K562 (cell line): ENCODE data around the gene POTEF. TPM values are rescaled to one million over a fixed set of nuclear protein-coding genes. Genes with fewer than 3 reads are reported as not detected.
"Not testable (repeated sequence)": the region's sequence is repeated elsewhere in the genome, so short reads cannot be mapped to it uniquely, and the experiment has no call there.

Experiments
- ATAC-seq: fragments of 200-7000 bp; cut with Tn5 transposase; 3 replicates; pipeline ENCODE4 v1.9.1; 2020; ENCODE audit warnings: moderate library complexity
- BruUV-seq: library from RNA; stranded (reverse); fragments of 400-500 nt; replicated peaks from 2 replicates; lab custom pipeline; 2021; lab: Mats Ljungman, UMichigan
- CTCF ChIA-PET: fragments of 300-600 bp; formaldehyde crosslinking; extraction: SDS; loops from one replicate; lab custom pipeline; 2021; ENCODE audit warnings: low intra/inter-chr PET ratio; lab: Yijun Ruan, JAX
- POLR2A ChIA-PET: fragments of 300-600, 350-650 bp; sonication (Branson Sonifier 250); formaldehyde crosslinking; extraction: SDS; loops from one replicate; lab custom pipeline; 2021; ENCODE audit warnings: antibody characterized with exemption, inconsistent platforms; lab: Yijun Ruan, JAX
- DNase-seq, 4 experiments: peaks; one replicate each; pipeline versions ENCODE4 v3.0.0 to v3.0.0-alpha.2; 2011 to 2018; ENCODE audit warnings: low spot score in 3 of 4, mixed read lengths in 3 of 4; ENCODE audit errors: extremely low read depth in 1 of 4
- FAIRE-seq: peaks from 2 replicates; lab custom pipeline; 2011; peaks lifted over from hg19 to GRCh38; lab: Jason Lieb, UNC
- H2AFZ ChIP-seq: 2 replicates; pipeline ENCODE4 v1.6.0; 2011; ENCODE audit warnings: low read depth, low read length, control low read depth, inconsistent platforms
- H3K27ac ChIP-seq: fragments of 200-600 bp; 3 replicates; pipeline ENCODE4 v1.8.0; 2011; ENCODE audit warnings: low read depth, mild to moderate bottlenecking, control low read depth, inconsistent platforms, low read length, moderate library complexity, mixed read lengths; ENCODE audit errors: extremely low read depth
- H3K27me3 ChIP-seq, 2 experiments: fragments of 300-600 bp in 1 of 2; 2 replicates in 1 of 2; 3 replicates in 1 of 2; pipeline versions ENCODE4 v1.6.0 to v1.8.0; 2011; ENCODE audit warnings: inconsistent platforms in 2 of 2, low read length in 2 of 2, mild to moderate bottlenecking in 1 of 2, mixed read lengths in 1 of 2, moderate library complexity in 1 of 2; ENCODE audit not compliant: control insufficient read depth in 2 of 2, insufficient read depth in 2 of 2
- H3K36me3 ChIP-seq: fragments of 300-600 bp; 3 replicates; pipeline ENCODE4 v1.8.0; 2011; ENCODE audit warnings: mild to moderate bottlenecking, low read length, inconsistent platforms; ENCODE audit not compliant: control insufficient read depth, insufficient read depth
- H3K4me1 ChIP-seq, 2 experiments: fragments of 200-600 bp in 1 of 2; replicated peaks in 1 of 2; 2 replicates in 1 of 2; 3 replicates in 1 of 2; pipeline versions ENCODE4 v1.5.1 to v1.8.0; 2011; ENCODE audit warnings: inconsistent platforms in 2 of 2, low read length in 2 of 2, mild to moderate bottlenecking in 1 of 2, mixed read lengths in 1 of 2, moderate library complexity in 1 of 2; ENCODE audit not compliant: control insufficient read depth in 2 of 2, insufficient read depth in 2 of 2
- H3K4me2 ChIP-seq: 2 replicates; pipeline ENCODE4 v1.6.1; 2011; ENCODE audit warnings: low read length, control low read depth, inconsistent platforms, mixed read lengths; ENCODE audit not compliant: insufficient read depth
- H3K4me3 ChIP-seq: fragments of 200-600 bp; sonication (generic), shearing (Covaris generic); 2 replicates; pipeline ENCODE4 v1.5.1; 2016; ENCODE audit warnings: control low read depth, inconsistent platforms
- H3K79me2 ChIP-seq: fragments of 200-600 bp; 3 replicates; pipeline ENCODE4 v1.8.0; 2011; ENCODE audit warnings: low read length, inconsistent platforms; ENCODE audit not compliant: control insufficient read depth, insufficient read depth
- H3K9ac ChIP-seq, 2 experiments: 2 replicates each; pipeline versions ENCODE4 v1.6.0 to v1.6.1; 2011; ENCODE audit warnings: low read depth in 2 of 2, low read length in 2 of 2, control low read depth in 1 of 2, inconsistent platforms in 1 of 2, mild to moderate bottlenecking in 1 of 2, mixed read lengths in 1 of 2; ENCODE audit not compliant: insufficient read depth in 1 of 2
- H3K9me1 ChIP-seq: one replicate; pipeline ENCODE4 v1.6.0; 2011; ENCODE audit warnings: inconsistent platforms, mild to moderate bottlenecking, low read length, moderate library complexity; ENCODE audit not compliant: control insufficient read depth, insufficient read depth
- H3K9me3 ChIP-seq: replicated peaks from 2 replicates; pipeline ENCODE4 v1.5.1; 2011; ENCODE audit warnings: low read depth, low read length, inconsistent platforms; ENCODE audit not compliant: control insufficient read depth, insufficient read depth
- H4K20me1 ChIP-seq: replicated peaks from 2 replicates; pipeline ENCODE4 v1.6.1; 2011; ENCODE audit warnings: low read length, inconsistent platforms, mixed read lengths; ENCODE audit not compliant: control insufficient read depth, insufficient read depth
- CC2D1A ChIP-seq: fragments of 450-650 bp; IDR thresholded peaks from 2 replicates; pipeline ENCODE4 v1.6.1; 2017; ENCODE audit warnings: mild to moderate bottlenecking
- CTCF ChIP-seq, 3 experiments: IDR thresholded peaks in 2 of 3; conservative IDR thresholded peaks in 1 of 3; 2 replicates each; pipeline ENCODE4 v1.5.1; 2011 to 2012; ENCODE audit warnings: low read length in 3 of 3, mild to moderate bottlenecking in 3 of 3, control low read depth in 2 of 3, improper control_type of control experiment in 1 of 3, inconsistent platforms in 1 of 3, low read depth in 1 of 3, mixed read lengths in 1 of 3, moderate library complexity in 1 of 3; ENCODE audit not compliant: insufficient read depth in 2 of 3
- DACH1 ChIP-seq: fragments of 450-650 bp; IDR thresholded peaks from 2 replicates; pipeline ENCODE4 v1.6.1; 2018; ENCODE audit not compliant: partially characterized antibody
- DPF2 ChIP-seq: fragments of 450-650 bp; IDR thresholded peaks from 2 replicates; pipeline ENCODE4 v1.6.1; 2016
- ELF1 ChIP-seq: fragments of 200-800 bp; sonication (Bioruptor generic); IDR thresholded peaks from 2 replicates; pipeline ENCODE4 v1.6.1; 2016; ENCODE audit warnings: missing genetic modification characterization, missing compliant biosample characterization
- FOXK2 ChIP-seq, 2 experiments: fragments of 450-650 bp; IDR thresholded peaks in 1 of 2; conservative IDR thresholded peaks in 1 of 2; 2 replicates each; pipeline ENCODE4 v1.6.1; 2016; ENCODE audit warnings: low read depth in 2 of 2, mild to moderate bottlenecking in 1 of 2
- GATAD2A ChIP-seq: fragments of 450-650 bp; IDR thresholded peaks from 2 replicates; pipeline ENCODE4 v1.6.1; 2017
- MNT ChIP-seq, 2 experiments: fragments of 450-650 bp; conservative IDR thresholded peaks; 2 replicates each; pipeline ENCODE4 v1.6.1; 2017; ENCODE audit warnings: mild to moderate bottlenecking in 2 of 2, moderate library complexity in 2 of 2
- MYC ChIP-seq, 2 experiments: fragments of 250-450 bp in 1 of 2; sonication (Bioruptor Pico) in 1 of 2; IDR thresholded peaks; 2 replicates each; pipeline versions ENCODE4 v1.5.1 to v1.6.1; 2012 to 2021; ENCODE audit warnings: low read depth in 2 of 2, borderline replicate concordance in 1 of 2, improper control_type of control experiment in 1 of 2, low read length in 1 of 2, mild to moderate bottlenecking in 1 of 2, moderate library complexity in 1 of 2
- PHF20 ChIP-seq: fragments of 450-650 bp; IDR thresholded peaks from 2 replicates; pipeline ENCODE4 v1.6.1; 2018; ENCODE audit not compliant: partially characterized antibody
- PKNOX1 ChIP-seq: fragments of 450-650 bp; IDR thresholded peaks from 2 replicates; pipeline ENCODE4 v1.6.1; 2016
- POLR2G ChIP-seq: fragments of 200-400 bp; formaldehyde crosslinking; IDR thresholded peaks from 2 replicates; pipeline ENCODE4 v1.6.1; 2017; ENCODE audit warnings: low read depth, mild to moderate bottlenecking, antibody characterized with exemption, low read length, moderate library complexity
- RAD21 ChIP-seq, 2 experiments: fragments of 250-450 bp in 1 of 2; fragments of 450-650 bp in 1 of 2; sonication (Bioruptor Pico) in 1 of 2; formaldehyde crosslinking in 1 of 2; IDR thresholded peaks in 1 of 2; conservative IDR thresholded peaks in 1 of 2; 2 replicates each; pipeline versions ENCODE4 v1.4.0 to v1.8.0; 2020 to 2022; ENCODE audit warnings: mild to moderate bottlenecking in 2 of 2, moderate library complexity in 1 of 2
- SMARCA4 ChIP-seq: fragments of 450-650 bp; IDR thresholded peaks from 2 replicates; pipeline ENCODE4 v1.6.1; 2016
- SMARCE1 ChIP-seq: fragments of 450-650 bp; IDR thresholded peaks from 2 replicates; pipeline ENCODE4 v1.7.1; 2016; ENCODE audit warnings: mild to moderate bottlenecking
- ZKSCAN1 ChIP-seq: fragments of 150-350 bp; IDR thresholded peaks from 2 replicates; pipeline ENCODE4 v1.6.1; 2016; ENCODE audit warnings: low read depth, low read length
- WGBS: fragments of 100-300 bp; shearing (Covaris generic); methylation state at CpG from one replicate; pipeline ENCODE4 v1.1.6; 2016; ENCODE audit warnings: low coverage, mixed read lengths; ENCODE audit not compliant: insufficient coverage; ENCODE audit errors: missing lambda C conversion rate; 5-methylcytosine and 5-hydroxymethylcytosine counted together
- in situ Hi-C: fragments of 300-500 bp; cut with MboI; formaldehyde crosslinking; loops from 4 replicates; pipeline ENCODE4 v1.15.0; 2018; ENCODE audit warnings: inconsistent platforms, mixed read lengths
- intact Hi-C: fragments of 100-400 bp; cut with micrococcal nuclease; formaldehyde crosslinking; loops from 2 replicates; pipeline ENCODE4 v1.14.2; 2022
- polyA plus RNA-seq, 8 experiments: library from polyadenylated mRNA; depleted of rRNA in 4 of 8; stranded (reverse) in 5 of 8; unstranded in 3 of 8; fragments of >200 nt; fragmentation: Nextera tagmentation in 2 of 8; fragmentation: Illumina TruSeq in 1 of 8; extraction: Ambion mirVana in 2 of 8; extraction: Trizol in 1 of 8; gene quantifications; 2 replicates each; pipeline versions ENCODE4 v1.2.1 to v1.2.3, GENCODE V29; 2011 to 2014; ENCODE audit warnings: inconsistent platforms in 1 of 8, missing spikeins in 1 of 8
- total RNA-seq, 7 experiments: library from RNA; depleted of rRNA in 6 of 7; stranded (reverse); fragments of >200 nt in 6 of 7; fragmentation: Illumina TruSeq in 2 of 7; extraction: Trizol in 2 of 7; gene quantifications; 2 replicates each; pipeline versions ENCODE4 v1.2.1 to v1.2.3, GENCODE V29; 2011 to 2021; ENCODE audit warnings: low replicate concordance in 1 of 7

POTEF gene
- total and polyA plus RNA-seq, 9 of the 15 experiments (the other 6 are each of a cell fraction or from before 2014, with no cell fraction given): 0.04 to 2.2 (median 0.27) TPM; not detected in 1

GRCh38 chr2:130160838-130161705 is 32.0 kb upstream of the POTEF start:
- H3K9me3 ChIP-seq; BruUV-seq; H3K4me3 ChIP-seq; in situ Hi-C loops; CTCF ChIA-PET; H2AFZ ChIP-seq; H3K9me1 ChIP-seq; H4K20me1 ChIP-seq; H3K79me2 ChIP-seq; H3K27me3 ChIP-seq; intact Hi-C loops; TF ChIP-seq MYC (CRISPR knock-in tag; IDR thresholded peaks at IDR 0.05; ENCODE audit: borderline replicate concordance, low read depth): not testable (repeated sequence)
- Histone ChIP-seq H3K27ac (peak overlapping the region; percentile 49; the same call in 1 of the 3 replicates), H3K36me3 (peaks cover 60% of the 10 kb centered on the region), H3K4me2 (peak overlapping the region; percentile 18; the same call in 1 of the 2 replicates), H3K9ac (peak overlapping the region; percentile 30 to 76; a peak in 3 of 4 replicates), H3K4me1 (peaks cover 0 to 38% of the 10 kb centered on the region in 2 experiments; a peak in 3 of 5 replicates)
- DNase-seq (peak; percentile 38 to 73 (median 58)), FAIRE-seq (peak; percentile 93), ATAC-seq (peak; percentile 92)
- WGBS: 17% methylated on average over 7 of the region's 25 CpGs
- POLR2A ChIA-PET: interaction anchor here (0.6 kb wide), 1 partner anchor 20 kb away, joined by 3 read pairs; the partner anchor contains the start of gene SMPD4
- TF ChIP-seq CTCF (IDR thresholded peaks at IDR 0.05 in 2 of 3, conservative IDR thresholded peaks at IDR 0.05 in 1 of 3; ENCODE audit: insufficient read depth in 2 of 3, low read depth in 1 of 3, low read length in 3 of 3) (peak; percentile 30 to 48 (median 43); a peak in 3 of 6 replicates), DPF2 (peak; percentile 64; the same call in 1 of the 2 replicates), GATAD2A (peak; percentile 48; the same call in 1 of the 2 replicates), MYC (IDR thresholded peaks at IDR 0.05; ENCODE audit: low read depth, low read length) (0 out of 2 replicates have a peak, but pooled peaks have one; percentile 17), RAD21 (CRISPR knock-in tag; conservative IDR thresholded peaks at IDR 0.05 in 1 of 2, IDR thresholded peaks at IDR 0.05 in 1 of 2) (peak in 1 of 2 experiments; percentile 53; a peak in 2 of 4 replicates), CC2D1A (peak; percentile 63; the same call in 1 of the 2 replicates), DACH1 (peak; percentile 34), FOXK2 (conservative IDR thresholded peaks at IDR 0.05 in 1 of 2, IDR thresholded peaks at IDR 0.05 in 1 of 2; ENCODE audit: low read depth in 2 of 2) (peak; percentile 61 to 77; a peak in 3 of 4 replicates), POLR2G (peak; percentile 48; the same call in 1 of the 2 replicates), MNT (conservative IDR thresholded peaks at IDR 0.05) (peak in 1 of 2 experiments; percentile 60; a peak in 2 of 4 replicates), SMARCA4 (peak; percentile 51), PHF20 (peak; percentile 45), ELF1 (tag) (peak; percentile 69), ZKSCAN1 (0 out of 2 replicates have a peak, but pooled peaks have one; percentile 14), PKNOX1 (peak; percentile 30), SMARCE1 (peak; percentile 47; the same call in 1 of the 2 replicates)
